GM12873 (cell line): ENCODE data around the gene LSS.

ENCODE experiments used
- CTCF ChIP-seq: IDR thresholded peaks from 2 replicates; pipeline ENCODE4 v1.5.1; 2012; ENCODE audit warnings: low read depth, mild to moderate bottlenecking, moderate library complexity, low read length, control low read depth; ENCODE audit not compliant: insufficient read depth; ENCODE audit errors: missing control alignments

Gene LSS

GRCh38 chr21:46215436-46216131, 13.0 kb downstream of the LSS start:
- TF ChIP-seq CTCF: no peak

- no peak for TF ChIP-seq CTCF
Observed at GRCh38 chr21:46214478-46215340, 13.9 kb downstream of the LSS start.

GRCh38 chr21:46213620-46214286, 14.8 kb downstream of the LSS start:
- no peak for TF ChIP-seq CTCF

- TF ChIP-seq CTCF: no peak
Observed at GRCh38 chr21:46212721-46213484, 15.7 kb downstream of the LSS start.

- no peak for TF ChIP-seq CTCF
Observed at GRCh38 chr21:46211786-46212720, 16.5 kb downstream of the LSS start.

GRCh38 chr21:46211376-46211775, 17.2 kb downstream of the LSS start:
- TF ChIP-seq CTCF: no peak
